HT-29 (cell line): ENCODE measurements around the gene OR1K1. TPM values are rescaled to one million over a fixed set of nuclear protein-coding genes. Genes with fewer than 3 reads are reported as not detected.

Experiments used
- total RNA-seq: library from RNA; depleted of rRNA; stranded (reverse); fragments of >200 nt; shearing (Covaris generic); gene quantifications from 2 replicates; pipeline ENCODE4 v1.2.3, GENCODE V29; 2014; rRNA removed

Gene OR1K1
- total RNA-seq, 1 experiment from 2014 or later, result not detected

Other genes with a start within 250 kb of the OR1K1 start
- not detected in 2 replicates for gene OR1N2, start 247.0 kb upstream of the OR1K1 start, total RNA-seq
- gene OR1L8, start 216.7 kb upstream of the OR1K1 start, total RNA-seq, result not detected in 2 replicates
- gene OR1Q1, start 185.4 kb upstream of the OR1K1 start, total RNA-seq, result not detected in 2 replicates
- not detected in 2 replicates for gene OR1B1, start 142.5 kb upstream of the OR1K1 start, total RNA-seq
- gene OR1L1, start 138.4 kb upstream of the OR1K1 start, total RNA-seq, result not detected in 2 replicates
- gene OR1L3, start 125.0 kb upstream of the OR1K1 start, total RNA-seq, result not detected in 2 replicates
- gene OR1L4, start 76.1 kb upstream of the OR1K1 start, total RNA-seq, result not detected in 2 replicates
- not detected in 2 replicates for gene OR1L6, start 57.8 kb upstream of the OR1K1 start, total RNA-seq
- not detected in 2 replicates for gene OR5C1, start 11.2 kb upstream of the OR1K1 start, total RNA-seq
- 10.5 and 15.5 TPM in 2 replicates for gene PDCL, start 28.5 kb downstream of the OR1K1 start, total RNA-seq
- 21.7 and 23.8 TPM in 2 replicates for gene RC3H2, start 105.2 kb downstream of the OR1K1 start, total RNA-seq
- 3.3 and 3.4 TPM in 2 replicates for gene ZBTB6, start 113.2 kb downstream of the OR1K1 start, total RNA-seq
- 2.6 and 2.8 TPM in 2 replicates for gene ZBTB26, start 131.4 kb downstream of the OR1K1 start, total RNA-seq
- gene RABGAP1, start 140.9 kb downstream of the OR1K1 start, total RNA-seq, result 21.1 and 23.8 TPM in 2 replicates
- gene GPR21, start 233.5 kb downstream of the OR1K1 start, total RNA-seq, result 0.44 TPM in 1 of 2 replicates, not detected in the other